ENCODE measurements around the gene TMEM33.
"Not testable (repeated sequence)": the region's sequence is repeated elsewhere in the genome, so short reads cannot be mapped to it uniquely, and the experiment has no call there.

The TMEM33 gene

DNA sequence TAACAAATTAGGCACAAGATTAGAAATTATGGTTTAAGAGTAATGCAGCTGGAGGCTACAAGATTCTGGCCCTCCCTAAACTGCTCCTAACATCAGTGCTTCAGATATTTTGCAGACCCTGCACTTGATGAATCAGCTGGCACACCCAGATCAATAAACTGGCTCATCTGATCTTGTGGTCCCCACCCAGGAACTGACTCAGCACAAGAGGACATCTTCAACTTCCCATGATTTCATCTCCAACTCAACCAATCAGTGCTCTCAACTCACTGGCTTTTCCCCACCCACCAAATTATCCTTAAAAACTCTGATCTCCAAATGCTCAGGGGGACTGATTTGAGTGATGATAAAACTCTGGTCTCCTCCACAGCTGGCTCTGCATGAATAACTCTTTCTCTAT, 21.7 kb upstream of the TMEM33 start:
- Histone ChIP-seq H3K27me3 (no peaks in the 10 kb centered on the region), H3K4me1 (no peaks in the 10 kb centered on the region), H3K36me3 (no peaks in the 10 kb centered on the region), H3K27ac (no peak overlapping the region), H3K9me3 (no peaks in the 10 kb centered on the region), H3K4me3 (no peak overlapping the region)
- DNase-seq: no peak
- TF ChIP-seq, protein P1, sequence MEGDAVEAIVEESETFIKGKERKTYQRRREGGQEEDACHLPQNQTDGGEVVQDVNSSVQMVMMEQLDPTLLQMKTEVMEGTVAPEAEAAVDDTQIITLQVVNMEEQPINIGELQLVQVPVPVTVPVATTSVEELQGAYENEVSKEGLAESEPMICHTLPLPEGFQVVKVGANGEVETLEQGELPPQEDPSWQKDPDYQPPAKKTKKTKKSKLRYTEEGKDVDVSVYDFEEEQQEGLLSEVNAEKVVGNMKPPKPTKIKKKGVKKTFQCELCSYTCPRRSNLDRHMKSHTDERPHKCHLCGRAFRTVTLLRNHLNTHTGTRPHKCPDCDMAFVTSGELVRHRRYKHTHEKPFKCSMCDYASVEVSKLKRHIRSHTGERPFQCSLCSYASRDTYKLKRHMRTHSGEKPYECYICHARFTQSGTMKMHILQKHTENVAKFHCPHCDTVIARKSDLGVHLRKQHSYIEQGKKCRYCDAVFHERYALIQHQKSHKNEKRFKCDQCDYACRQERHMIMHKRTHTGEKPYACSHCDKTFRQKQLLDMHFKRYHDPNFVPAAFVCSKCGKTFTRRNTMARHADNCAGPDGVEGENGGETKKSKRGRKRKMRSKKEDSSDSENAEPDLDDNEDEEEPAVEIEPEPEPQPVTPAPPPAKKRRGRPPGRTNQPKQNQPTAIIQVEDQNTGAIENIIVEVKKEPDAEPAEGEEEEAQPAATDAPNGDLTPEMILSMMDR (IDR thresholded peaks at IDR 0.05): no peak
- intact Hi-C loops (cut with DNase I; ENCODE audit: low total_unique reads): no loop called here

DNA sequence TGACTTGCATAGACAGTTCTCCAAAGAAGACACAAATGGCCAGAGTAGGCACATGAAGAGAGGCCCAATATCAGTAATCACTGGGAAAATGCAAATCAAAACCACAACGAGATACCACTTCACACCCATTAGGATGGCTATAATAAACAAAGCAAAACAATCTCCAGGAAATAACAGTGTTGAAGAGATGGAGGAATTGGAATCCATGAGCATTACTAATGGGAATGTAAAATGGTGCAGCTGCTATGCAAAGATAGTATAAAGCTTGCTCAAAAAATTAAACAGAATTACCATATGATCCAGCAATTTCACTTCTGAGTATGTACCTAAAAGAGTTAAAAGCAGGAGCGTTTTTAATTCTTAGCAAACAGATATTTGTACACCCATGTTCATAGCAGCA, 17.0 kb upstream of the TMEM33 start:
- H3K4me1 ChIP-seq: no peaks in the 10 kb centered on the region
- no peak overlapping the region for H3K4me3 ChIP-seq
- DNase-seq: no peak
- H3K27me3 ChIP-seq: no peaks in the 10 kb centered on the region
- H3K36me3 ChIP-seq: no peaks in the 10 kb centered on the region
- peaks cover 0 to 3% (median 0%) of the 10 kb centered on the region in 3 donors for H3K9me3 ChIP-seq
- TF ChIP-seq, protein P1 (IDR thresholded peaks at IDR 0.05): no peak
- intact Hi-C loops (cut with DNase I; ENCODE audit: low total_unique reads): no loop called here
- no peak overlapping the region for H3K27ac ChIP-seq

DNA sequence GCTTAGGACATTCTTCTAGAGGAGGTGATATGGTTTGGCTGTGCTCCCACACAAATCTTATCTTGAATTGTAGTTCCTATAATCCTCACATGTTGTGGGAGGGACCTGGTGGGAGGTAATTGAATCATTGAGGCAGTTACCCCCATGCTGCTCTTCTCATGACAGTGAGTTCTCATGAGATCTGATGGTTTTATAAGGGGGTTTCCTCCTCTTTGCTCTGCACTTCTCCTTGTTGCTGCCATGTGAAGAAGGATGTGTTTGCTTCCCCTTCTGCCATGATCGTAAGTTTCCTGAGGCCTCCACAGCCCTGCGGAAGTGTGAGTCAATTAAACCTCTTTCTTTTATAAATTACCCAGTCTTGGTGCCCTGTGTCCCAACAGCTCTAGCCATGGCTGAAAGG, 14.8 kb upstream of the TMEM33 start:
- H3K27me3 ChIP-seq; H3K36me3 ChIP-seq; H3K4me3 ChIP-seq; H3K4me1 ChIP-seq; H3K9me3 ChIP-seq; intact Hi-C loops (cut with DNase I; ENCODE audit: low total_unique reads); H3K27ac ChIP-seq; DNase-seq: not testable (repeated sequence)

DNA sequence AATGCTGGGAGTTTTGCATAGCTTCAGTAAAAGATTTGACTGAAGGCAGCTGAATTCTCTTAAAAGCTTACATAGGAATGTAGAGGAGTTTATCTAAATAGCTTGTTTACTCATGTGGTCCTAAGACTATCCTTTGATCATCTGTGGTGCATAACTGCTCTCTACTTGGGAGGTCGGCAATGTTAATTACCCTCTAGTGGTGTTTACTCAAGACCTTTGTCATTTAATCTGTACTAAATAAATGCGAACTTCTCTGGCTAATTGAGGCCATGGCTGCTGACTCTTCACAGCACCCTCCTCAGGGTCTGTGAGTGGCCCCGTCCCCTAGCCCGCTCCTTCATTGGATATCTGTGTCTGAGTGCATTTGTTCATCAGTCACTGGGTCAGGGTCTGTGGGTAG, 13.8 kb upstream of the TMEM33 start:
- Histone ChIP-seq H3K4me3 (no peak overlapping the region), H3K27ac (no peak overlapping the region), H3K9me3 (peaks cover 0 to 3% (median 0%) of the 10 kb centered on the region in 3 donors), H3K27me3 (peaks cover 0 to 3% of the 10 kb centered on the region in 2 donors), H3K36me3 (no peaks in the 10 kb centered on the region), H3K4me1 (no peaks in the 10 kb centered on the region)
- intact Hi-C loops (cut with DNase I; ENCODE audit: low total_unique reads): no loop called here
- TF ChIP-seq, protein P1 (IDR thresholded peaks at IDR 0.05): no peak
- DNase-seq: no peak

DNA sequence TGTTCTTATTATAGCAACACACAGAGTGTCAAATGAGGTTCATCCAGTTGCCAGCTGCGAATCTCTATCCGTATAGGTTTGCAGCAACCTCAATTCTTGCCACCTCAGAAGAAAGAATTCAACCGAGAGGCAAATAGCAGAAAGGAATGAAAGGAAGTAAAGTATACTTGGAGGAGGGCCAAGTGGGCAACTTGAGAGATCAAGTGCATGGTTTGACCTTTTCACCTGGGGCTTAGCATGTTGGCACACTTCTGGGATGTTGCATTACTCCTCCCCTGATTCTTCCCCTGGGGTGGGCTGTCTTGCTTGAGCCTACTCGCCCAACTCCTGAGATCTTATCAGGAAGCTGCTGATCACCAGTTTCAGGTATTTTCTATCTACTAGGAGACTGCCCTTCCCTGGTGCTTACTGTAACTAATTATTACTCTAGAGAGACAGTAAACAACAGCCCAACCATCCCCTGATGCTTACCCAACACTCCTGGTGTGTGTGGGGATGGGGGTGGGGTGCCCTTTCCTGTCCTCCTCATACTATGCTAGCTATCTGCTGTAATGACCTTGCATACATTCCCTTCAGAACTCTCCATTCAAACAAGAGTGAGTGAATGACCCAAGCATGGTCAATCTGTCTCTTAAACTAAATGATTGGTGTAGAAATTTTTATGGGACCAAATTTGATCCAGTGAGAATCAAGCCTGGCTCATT, 7.3 kb upstream of the TMEM33 start:
- TF ChIP-seq, protein P1 (IDR thresholded peaks at IDR 0.05): no peak
- H3K27ac ChIP-seq: no peak overlapping the region
- DNase-seq: no peak

DNA sequence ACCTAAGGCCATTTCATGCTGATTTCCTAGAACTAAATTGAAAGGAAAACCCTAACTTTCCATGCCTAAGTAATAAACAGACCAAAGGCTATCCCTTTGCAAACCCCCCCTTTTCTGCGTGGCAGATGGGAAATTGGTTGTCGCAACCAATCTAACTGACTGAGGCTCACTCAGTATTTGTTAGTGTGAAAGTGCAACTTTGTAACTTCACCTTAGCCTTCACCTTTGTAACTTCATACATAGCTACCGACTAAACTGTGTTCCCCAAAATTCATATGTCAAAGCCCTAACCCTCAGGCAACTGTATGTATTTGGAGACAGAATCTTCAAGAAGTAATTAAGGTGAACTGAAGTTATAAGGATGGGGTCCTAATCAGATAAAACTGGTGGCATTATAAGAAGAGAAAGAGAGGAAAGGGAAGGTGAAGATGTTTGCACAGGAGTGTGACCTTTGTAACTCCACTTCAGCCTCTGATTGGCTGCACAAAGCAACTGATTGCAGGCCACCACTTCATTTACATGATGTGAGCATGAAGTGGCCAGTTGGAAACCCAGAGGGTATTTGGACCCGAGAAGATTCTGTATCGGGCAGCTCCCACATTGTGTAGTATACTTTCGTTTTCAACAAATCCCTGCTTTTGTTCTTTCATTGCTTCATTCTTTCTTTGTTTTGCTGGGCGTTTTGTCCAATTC, 4.9 kb upstream of the TMEM33 start:
- TF ChIP-seq, protein P1 (IDR thresholded peaks at IDR 0.05): no peak
- H3K4me3 ChIP-seq: no peak overlapping the region
- no peaks in the 10 kb centered on the region for H3K9me3 ChIP-seq
- no peaks in the 10 kb centered on the region for H3K36me3 ChIP-seq
- DNase-seq: no peak
- H3K4me1 ChIP-seq: peaks cover 0 to 5% (median 0%) of the 10 kb centered on the region in 4 donors
- intact Hi-C loops (cut with DNase I; ENCODE audit: low total_unique reads): no loop called here
- no peak overlapping the region for H3K27ac ChIP-seq
- no peaks in the 10 kb centered on the region for H3K27me3 ChIP-seq

More for the DNA sequence above, 7.3 kb upstream of the TMEM33 start:
- intact Hi-C loops (cut with DNase I; ENCODE audit: low total_unique reads): no loop called here
- Histone ChIP-seq H3K4me1 (no peaks in the 10 kb centered on the region), H3K4me3 (no peak overlapping the region), H3K27me3 (peaks cover 0 to 3% of the 10 kb centered on the region in 2 donors), H3K9me3 (no peaks in the 10 kb centered on the region), H3K36me3 (no peaks in the 10 kb centered on the region)

All from tibial artery (tissue), 4 donors.